GM23248 (cell line): ENCODE data around the gene GAP43.

ENCODE experiments used
- EZH2 ChIP-seq: fragments of 200-600 bp; sonication (generic); IDR thresholded peaks from 2 replicates; pipeline ENCODE4 v1.6.1; 2018; ENCODE audit warnings: antibody characterized with exemption, mild to moderate bottlenecking; ENCODE audit not compliant: insufficient read depth, poor library complexity, severe bottlenecking
- EZH2phosphoT487 ChIP-seq: fragments of 200-600 bp; sonication (generic); IDR thresholded peaks from 2 replicates; pipeline ENCODE4 v1.6.1; 2018; ENCODE audit warnings: antibody characterized with exemption, moderate library complexity, mild to moderate bottlenecking, low read depth; ENCODE audit not compliant: insufficient read depth

- TF ChIP-seq EZH2phosphoT487 (no peak), EZH2 (no peak)
Measured at GRCh38 chr3:115638241-115638640, 14.9 kb downstream of the GAP43 start.
